GM18499 (cell line): ENCODE data around the gene BCAR1.

Source experiments
- ATAC-seq: cut with Tn5 transposase; IDR thresholded peaks from one replicate; pipeline ENCODE4 v1.9.1; 2021; ENCODE audit warnings: moderate number of reproducible peaks; ENCODE audit not compliant: insufficient read depth, unreplicated experiment

Gene BCAR1

DNA sequence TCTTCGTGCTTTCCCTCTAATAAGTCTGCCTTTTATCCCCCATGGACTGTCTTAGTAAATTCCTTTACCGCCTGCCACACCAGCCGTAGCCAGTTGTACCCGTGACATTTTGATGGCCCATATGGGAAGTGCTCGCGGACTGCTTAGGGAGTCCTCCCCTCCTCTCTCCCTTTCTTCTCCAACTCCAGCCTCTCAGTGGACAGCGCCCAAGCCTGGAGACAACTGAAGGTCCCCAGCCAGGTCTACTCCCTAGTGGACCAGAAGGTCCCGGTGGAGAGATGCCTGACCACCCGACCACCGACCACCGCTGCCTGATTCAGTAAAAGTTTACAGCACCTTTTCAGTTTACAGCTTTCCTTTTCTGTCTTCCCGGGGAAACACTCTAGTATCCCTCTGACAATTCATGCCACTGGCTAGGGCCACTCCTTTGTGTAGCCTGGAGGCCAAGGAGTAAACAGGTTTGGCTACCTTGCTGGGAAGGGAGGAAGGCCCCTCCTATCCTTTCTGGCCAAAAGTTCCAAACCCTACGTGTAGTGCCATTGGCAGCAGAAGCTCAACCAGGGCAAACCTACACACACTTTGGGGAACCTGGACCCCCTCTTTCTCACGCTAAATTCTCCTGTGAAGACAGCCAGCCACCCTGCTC is 62.5 kb downstream of the BCAR1 start:
- ATAC-seq, result no peak

DNA sequence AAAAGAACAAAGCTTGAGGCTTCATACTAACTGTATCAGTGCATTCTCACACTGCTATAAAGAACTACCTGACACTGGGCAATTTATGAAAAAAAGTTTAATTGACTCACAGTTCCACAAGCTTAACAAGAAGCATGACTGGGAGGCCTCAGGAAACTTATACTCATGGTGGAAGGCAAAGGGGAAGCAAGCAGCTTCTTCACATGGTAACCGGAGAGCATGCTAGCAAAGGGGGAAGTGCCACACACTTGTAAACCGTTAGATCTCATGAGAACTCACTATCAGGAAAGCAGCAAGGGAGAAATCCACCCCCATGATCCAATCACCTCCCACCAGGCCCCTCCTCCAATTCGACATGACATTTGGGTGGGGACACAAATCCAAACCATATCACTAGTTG is 69.8 kb downstream of the BCAR1 start:
- ATAC-seq, result no peak

DNA sequence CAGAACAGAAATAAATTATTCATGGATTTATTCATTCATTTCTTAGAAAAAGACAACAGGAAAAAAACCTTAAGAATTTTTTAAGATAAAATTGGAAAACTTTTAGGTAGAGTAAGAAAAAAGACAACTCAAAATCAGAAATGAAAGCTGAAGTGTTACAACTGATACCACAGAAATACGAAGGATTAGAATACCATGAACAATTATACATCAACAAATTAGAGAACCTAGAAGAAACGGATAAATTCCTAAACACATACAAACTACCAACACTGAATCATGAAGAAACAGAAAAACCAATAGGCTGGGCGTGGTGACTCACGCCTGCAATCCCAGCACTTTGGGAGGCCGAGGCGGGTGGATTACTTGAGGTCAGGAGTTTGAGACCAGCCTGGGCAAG is 72.2 kb downstream of the BCAR1 start:
- no peak for ATAC-seq
